Measurements from ENCODE around the gene CAMTA1.

CAMTA1 gene

GRCh38 chr1:6935911-6936690 is 150.8 kb downstream of the CAMTA1 start:
- no peak for DNase-seq

- no peak for DNase-seq
Measured at GRCh38 chr1:6937048-6937447, 151.8 kb downstream of the CAMTA1 start.

GRCh38 chr1:6939363-6939762 is 154.1 kb downstream of the CAMTA1 start:
- no peak for DNase-seq

- no peak for DNase-seq
Measured at GRCh38 chr1:6941786-6942185, 156.5 kb downstream of the CAMTA1 start.

- DNase-seq = no peak
Measured at GRCh38 chr1:6942990-6943389, 157.7 kb downstream of the CAMTA1 start.

- no peak for DNase-seq
Measured at GRCh38 chr1:6944434-6944833, 159.2 kb downstream of the CAMTA1 start.

GRCh38 chr1:6947952-6948351 is 162.7 kb downstream of the CAMTA1 start:
- DNase-seq = no peak

GRCh38 chr1:6948416-6948815 is 163.2 kb downstream of the CAMTA1 start:
- DNase-seq = no peak

- no peak for DNase-seq
Measured at GRCh38 chr1:6948861-6949260, 163.6 kb downstream of the CAMTA1 start.

GRCh38 chr1:6950001-6950765 is 164.9 kb downstream of the CAMTA1 start:
- DNase-seq = no peak

GRCh38 chr1:6951536-6951935 is 166.3 kb downstream of the CAMTA1 start:
- DNase-seq = no peak

- DNase-seq = no peak
Measured at GRCh38 chr1:6953216-6953615, 168.0 kb downstream of the CAMTA1 start.

GRCh38 chr1:6953907-6954364 is 168.7 kb downstream of the CAMTA1 start:
- DNase-seq = no peak

- DNase-seq = no peak
Measured at GRCh38 chr1:6954591-6954990, 169.3 kb downstream of the CAMTA1 start.

GRCh38 chr1:6955357-6956094 is 170.3 kb downstream of the CAMTA1 start:
- DNase-seq = no peak

- DNase-seq = no peak
Measured at GRCh38 chr1:6956488-6957159, 171.4 kb downstream of the CAMTA1 start.

- DNase-seq = no peak
Measured at GRCh38 chr1:6957341-6957740, 172.1 kb downstream of the CAMTA1 start.

GRCh38 chr1:6958407-6959030 is 173.3 kb downstream of the CAMTA1 start:
- no peak for DNase-seq

- DNase-seq = no peak
Measured at GRCh38 chr1:6959491-6959890, 174.2 kb downstream of the CAMTA1 start.

GRCh38 chr1:6960291-6960811 is 175.1 kb downstream of the CAMTA1 start:
- no peak for DNase-seq

GRCh38 chr1:6960860-6961259 is 175.6 kb downstream of the CAMTA1 start:
- no peak for DNase-seq

GRCh38 chr1:6961289-6961688 is 176.0 kb downstream of the CAMTA1 start:
- no peak for DNase-seq
